Activated naive CD8-positive, alpha-beta T cell treated with anti-CD3 and anti-CD28 coated beads, Interleukin-2, amount 50 U/mL, for 16 hours (primary cell): ENCODE results near the gene EPS8.

Experiments used
- DNase-seq: peaks from one replicate; pipeline ENCODE4 v3.0.0-alpha.2; 2020; ENCODE audit warnings: low read depth, low spot score

EPS8 gene

GRCh38 chr12:15605881-15606590 lies 183.2 kb downstream of the EPS8 start:
- DNase-seq: no peak

- no peak for DNase-seq
Observed at GRCh38 chr12:15603474-15604085, 185.6 kb downstream of the EPS8 start.

GRCh38 chr12:15602051-15602672 lies 187.0 kb downstream of the EPS8 start:
- no peak for DNase-seq

- DNase-seq: no peak
Observed at GRCh38 chr12:15601210-15601800, 187.9 kb downstream of the EPS8 start.

GRCh38 chr12:15600223-15600935 lies 188.8 kb downstream of the EPS8 start:
- DNase-seq: no peak

GRCh38 chr12:15599266-15600037 lies 189.7 kb downstream of the EPS8 start:
- no peak for DNase-seq

GRCh38 chr12:15597125-15597830 lies 191.9 kb downstream of the EPS8 start:
- no peak for DNase-seq

GRCh38 chr12:15596174-15596573 lies 193.0 kb downstream of the EPS8 start:
- no peak for DNase-seq

GRCh38 chr12:15592934-15593333 lies 196.3 kb downstream of the EPS8 start:
- DNase-seq: no peak

- DNase-seq: no peak
Observed at GRCh38 chr12:15591811-15592210, 197.4 kb downstream of the EPS8 start.

GRCh38 chr12:15590180-15590826 lies 198.9 kb downstream of the EPS8 start:
- DNase-seq: no peak

GRCh38 chr12:15589328-15590032 lies 199.7 kb downstream of the EPS8 start:
- no peak for DNase-seq

GRCh38 chr12:15584366-15585041 lies 204.7 kb downstream of the EPS8 start:
- no peak for DNase-seq

GRCh38 chr12:15583804-15584203 lies 205.4 kb downstream of the EPS8 start:
- no peak for DNase-seq

- no peak for DNase-seq
Observed at GRCh38 chr12:15581006-15581405, 208.2 kb downstream of the EPS8 start.

- DNase-seq: no peak
Observed at GRCh38 chr12:15580431-15580830, 208.8 kb downstream of the EPS8 start.

- no peak for DNase-seq
Observed at GRCh38 chr12:15575671-15576541, 213.3 kb downstream of the EPS8 start.

- DNase-seq: no peak
Observed at GRCh38 chr12:15574353-15574752, 214.8 kb downstream of the EPS8 start.
